WERI-Rb-1 (cell line): Measurements from ENCODE around the gene AKAP5.
A peak's percentile ranks its signal among the peaks of the same experiment; 100 is the strongest.

Experiments used
- DNase-seq: peaks from one replicate; pipeline ENCODE4 v3.0.0-alpha.2; 2020
- H3K27ac ChIP-seq: fragments of 250-450 bp; sonication (Bioruptor Pico); 2 replicates; pipeline ENCODE4 v1.5.1; 2020; ENCODE audit warnings: mild to moderate bottlenecking, moderate library complexity
- H3K27me3 ChIP-seq: fragments of 250-450 bp; sonication (Bioruptor Pico); 2 replicates; pipeline ENCODE4 v1.5.1; 2021; ENCODE audit warnings: mild to moderate bottlenecking, low read depth, moderate library complexity; ENCODE audit not compliant: insufficient read depth, severe bottlenecking
- H3K36me3 ChIP-seq: fragments of 250-450 bp; sonication (Bioruptor Pico); 2 replicates; pipeline ENCODE4 v1.5.1; 2020; ENCODE audit warnings: mild to moderate bottlenecking, moderate library complexity
- H3K4me3 ChIP-seq: 2 replicates; pipeline ENCODE4 v1.5.1; 2011; ENCODE audit warnings: low read depth, mild to moderate bottlenecking, control low read depth, low read length
- H3K9me3 ChIP-seq: fragments of 250-450 bp; sonication (Bioruptor Pico); 2 replicates; pipeline ENCODE4 v1.5.1; 2021; ENCODE audit warnings: mild to moderate bottlenecking, moderate library complexity; ENCODE audit not compliant: severe bottlenecking
- TF ChIP-seq, protein P1 (sequence below): IDR thresholded peaks from 2 replicates; pipeline ENCODE4 v1.5.1; 2011; ENCODE audit warnings: low read depth, mild to moderate bottlenecking, control low read depth, inconsistent platforms, low read length

Gene AKAP5

DNA sequence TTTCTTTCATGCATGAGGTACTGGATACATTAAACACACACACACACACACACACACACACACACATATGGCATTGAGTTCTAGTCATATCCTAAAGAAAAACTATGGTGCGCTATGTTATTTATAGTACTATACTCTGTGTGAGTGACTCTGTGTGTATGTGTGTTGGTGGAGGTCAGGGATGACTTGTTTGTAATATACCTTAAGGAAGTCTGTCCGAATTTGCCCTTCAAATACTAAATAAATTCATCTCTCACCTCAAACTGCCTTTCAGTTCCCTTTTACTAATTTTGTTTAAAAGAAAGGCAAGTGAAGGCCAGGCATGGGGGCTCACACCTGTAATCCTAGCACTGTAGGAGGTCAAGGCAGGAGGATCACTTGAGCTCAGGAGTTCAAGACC lies 2.1 kb upstream of the AKAP5 start:
- TF ChIP-seq, protein P1, sequence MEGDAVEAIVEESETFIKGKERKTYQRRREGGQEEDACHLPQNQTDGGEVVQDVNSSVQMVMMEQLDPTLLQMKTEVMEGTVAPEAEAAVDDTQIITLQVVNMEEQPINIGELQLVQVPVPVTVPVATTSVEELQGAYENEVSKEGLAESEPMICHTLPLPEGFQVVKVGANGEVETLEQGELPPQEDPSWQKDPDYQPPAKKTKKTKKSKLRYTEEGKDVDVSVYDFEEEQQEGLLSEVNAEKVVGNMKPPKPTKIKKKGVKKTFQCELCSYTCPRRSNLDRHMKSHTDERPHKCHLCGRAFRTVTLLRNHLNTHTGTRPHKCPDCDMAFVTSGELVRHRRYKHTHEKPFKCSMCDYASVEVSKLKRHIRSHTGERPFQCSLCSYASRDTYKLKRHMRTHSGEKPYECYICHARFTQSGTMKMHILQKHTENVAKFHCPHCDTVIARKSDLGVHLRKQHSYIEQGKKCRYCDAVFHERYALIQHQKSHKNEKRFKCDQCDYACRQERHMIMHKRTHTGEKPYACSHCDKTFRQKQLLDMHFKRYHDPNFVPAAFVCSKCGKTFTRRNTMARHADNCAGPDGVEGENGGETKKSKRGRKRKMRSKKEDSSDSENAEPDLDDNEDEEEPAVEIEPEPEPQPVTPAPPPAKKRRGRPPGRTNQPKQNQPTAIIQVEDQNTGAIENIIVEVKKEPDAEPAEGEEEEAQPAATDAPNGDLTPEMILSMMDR = no peak
- no peak for DNase-seq

DNA sequence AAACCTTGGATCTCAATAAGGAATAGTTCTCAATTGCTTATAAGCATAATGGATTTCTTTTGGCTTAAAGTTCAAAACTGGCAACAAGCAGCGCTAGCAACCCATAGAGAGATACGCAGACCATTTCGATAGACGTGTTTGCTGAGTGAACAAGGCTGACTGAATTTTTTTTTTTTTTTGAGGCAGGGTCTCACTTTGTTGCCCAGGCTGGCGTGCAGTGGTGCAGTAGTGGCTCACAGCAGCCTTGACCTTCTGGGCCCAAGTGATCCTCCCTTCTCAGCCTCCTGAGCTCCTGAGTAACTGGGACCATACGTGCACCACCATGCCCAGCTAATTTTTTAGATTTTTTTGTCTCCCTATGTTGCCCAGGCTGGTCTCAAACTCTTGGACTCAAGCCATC lies 1.4 kb upstream of the AKAP5 start:
- no peak for DNase-seq
- TF ChIP-seq, protein P1 = no peak
- Histone ChIP-seq H3K4me3 (no peak overlapping the region), H3K36me3 (peaks cover 12% of the 10 kb centered on the region), H3K27me3 (no peaks in the 10 kb centered on the region), H3K27ac (no peak overlapping the region), H3K9me3 (no peaks in the 10 kb centered on the region)

More for the DNA sequence above, 2.1 kb upstream of the AKAP5 start:
- Histone ChIP-seq H3K27me3 (no peaks in the 10 kb centered on the region), H3K4me3 (no peak overlapping the region), H3K9me3 (no peaks in the 10 kb centered on the region), H3K27ac (no peak overlapping the region), H3K36me3 (peaks cover 16% of the 10 kb centered on the region)

DNA sequence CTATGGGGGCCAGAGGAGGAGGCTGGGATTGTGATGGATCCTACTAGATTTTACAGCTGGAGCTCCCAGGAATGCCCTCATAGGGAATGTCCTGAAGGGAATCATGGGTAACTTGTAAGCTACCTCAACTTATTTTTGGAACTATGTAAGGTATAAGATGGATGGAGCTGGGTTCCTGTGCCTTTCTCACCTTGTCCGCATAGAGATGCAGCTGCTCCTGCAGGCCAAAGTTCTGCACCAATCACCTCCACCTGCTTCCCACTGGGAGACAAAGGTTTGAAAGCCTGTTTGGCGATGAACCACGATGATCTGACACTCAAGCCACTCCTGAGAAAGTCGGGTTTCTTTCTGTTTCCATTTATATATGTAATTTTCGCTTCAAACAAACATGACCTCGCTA lies 648 bp upstream of the AKAP5 start:
- H3K27ac ChIP-seq = peak overlapping the region; percentile 66
- no peaks in the 10 kb centered on the region for H3K27me3 ChIP-seq
- H3K9me3 ChIP-seq = no peaks in the 10 kb centered on the region
- peak; percentile 14 for DNase-seq
- H3K4me3 ChIP-seq = peak overlapping the region; percentile 70
- H3K36me3 ChIP-seq = peaks cover 6% of the 10 kb centered on the region
- TF ChIP-seq, protein P1 = no peak

DNA sequence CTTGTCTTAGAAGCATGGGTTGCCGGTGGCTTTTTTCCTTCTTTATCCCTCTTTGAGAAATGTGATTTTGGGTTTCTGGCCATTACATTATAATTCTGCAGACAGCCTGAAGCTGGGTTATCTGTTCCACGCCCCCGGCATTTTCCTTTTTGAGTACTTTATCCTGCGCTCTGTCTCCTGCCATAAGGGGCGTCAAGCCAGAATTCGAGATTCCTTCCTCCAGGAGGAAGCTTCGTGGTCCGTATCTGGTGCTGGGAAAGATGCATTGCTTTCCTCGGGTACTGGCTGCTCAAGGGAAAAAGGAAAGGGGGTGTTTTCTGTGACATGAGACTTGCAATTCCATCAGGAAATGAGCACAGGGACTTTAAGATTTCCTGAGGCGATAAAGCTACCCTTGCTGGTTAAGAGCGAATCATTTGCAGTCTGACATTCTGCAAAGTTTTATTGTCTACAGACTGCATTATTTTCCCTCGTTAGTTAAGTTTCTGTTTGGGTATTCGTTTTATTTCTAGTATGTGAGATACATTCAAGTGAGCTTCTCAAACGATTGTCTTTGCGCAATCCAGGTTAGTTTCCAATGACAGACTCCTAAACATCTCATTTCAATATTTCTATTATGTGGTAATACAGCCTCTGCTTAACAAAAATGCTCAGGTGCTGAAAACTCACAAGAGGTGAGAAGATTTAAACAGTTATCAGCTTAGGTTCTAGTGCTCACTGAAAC lies 694 bp downstream of the AKAP5 start:
- H3K4me3 ChIP-seq = peak overlapping the region; percentile 51
- H3K36me3 ChIP-seq = peaks cover 5% of the 10 kb centered on the region
- H3K9me3 ChIP-seq = no peaks in the 10 kb centered on the region
- H3K27ac ChIP-seq = peak overlapping the region; percentile 60; the same call in 1 of the 2 replicates
- no peaks in the 10 kb centered on the region for H3K27me3 ChIP-seq
- TF ChIP-seq, protein P1 = no peak
- DNase-seq = peak; percentile 29

- Histone ChIP-seq H3K36me3 (peaks cover 5% of the 10 kb centered on the region), H3K27ac (no peak overlapping the region), H3K9me3 (no peaks in the 10 kb centered on the region), H3K27me3 (no peaks in the 10 kb centered on the region), H3K4me3 (no peak overlapping the region)
- DNase-seq = no peak
- TF ChIP-seq, protein P1 = no peak
Measured at GRCh38 chr14:64467101-64467500, 1.8 kb downstream of the AKAP5 start.

GRCh38 chr14:64467566-64467965 lies 2.3 kb downstream of the AKAP5 start:
- no peaks in the 10 kb centered on the region for H3K27me3 ChIP-seq
- H3K9me3 ChIP-seq = no peaks in the 10 kb centered on the region
- TF ChIP-seq, protein P1 = no peak
- no peak overlapping the region for H3K27ac ChIP-seq
- no peak overlapping the region for H3K4me3 ChIP-seq
- H3K36me3 ChIP-seq = peaks cover 5% of the 10 kb centered on the region
- no peak for DNase-seq
